ENCODE results near the gene CTDNEP1.

DNA sequence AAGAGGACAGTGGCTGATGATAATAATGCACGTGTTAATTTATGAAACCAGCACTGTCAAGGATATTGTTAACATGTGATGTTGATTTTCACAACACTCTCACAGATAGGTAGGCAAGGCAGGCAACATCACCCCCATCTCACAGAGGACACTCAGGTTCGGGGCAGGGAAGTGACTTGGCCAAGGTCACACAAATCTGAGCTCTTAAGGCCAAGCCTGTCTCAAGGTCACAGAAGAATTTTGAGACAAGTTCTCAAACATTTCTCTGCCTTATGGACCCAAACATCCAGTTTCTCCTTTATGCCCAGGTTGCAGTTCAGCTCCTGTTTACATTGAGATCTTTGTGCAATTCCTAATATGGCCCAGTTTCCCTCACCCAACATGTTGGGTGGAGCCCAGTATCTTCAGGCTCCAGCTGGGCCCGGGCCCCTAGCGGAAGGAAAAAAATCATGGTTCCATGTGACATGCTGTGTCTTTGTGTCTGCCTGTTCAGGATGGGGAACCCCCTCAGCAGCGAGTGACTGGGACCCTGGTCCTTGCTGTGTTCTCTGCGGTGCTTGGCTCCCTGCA, 31.3 kb upstream of the CTDNEP1 start:
- TF ChIP-seq, protein P1, sequence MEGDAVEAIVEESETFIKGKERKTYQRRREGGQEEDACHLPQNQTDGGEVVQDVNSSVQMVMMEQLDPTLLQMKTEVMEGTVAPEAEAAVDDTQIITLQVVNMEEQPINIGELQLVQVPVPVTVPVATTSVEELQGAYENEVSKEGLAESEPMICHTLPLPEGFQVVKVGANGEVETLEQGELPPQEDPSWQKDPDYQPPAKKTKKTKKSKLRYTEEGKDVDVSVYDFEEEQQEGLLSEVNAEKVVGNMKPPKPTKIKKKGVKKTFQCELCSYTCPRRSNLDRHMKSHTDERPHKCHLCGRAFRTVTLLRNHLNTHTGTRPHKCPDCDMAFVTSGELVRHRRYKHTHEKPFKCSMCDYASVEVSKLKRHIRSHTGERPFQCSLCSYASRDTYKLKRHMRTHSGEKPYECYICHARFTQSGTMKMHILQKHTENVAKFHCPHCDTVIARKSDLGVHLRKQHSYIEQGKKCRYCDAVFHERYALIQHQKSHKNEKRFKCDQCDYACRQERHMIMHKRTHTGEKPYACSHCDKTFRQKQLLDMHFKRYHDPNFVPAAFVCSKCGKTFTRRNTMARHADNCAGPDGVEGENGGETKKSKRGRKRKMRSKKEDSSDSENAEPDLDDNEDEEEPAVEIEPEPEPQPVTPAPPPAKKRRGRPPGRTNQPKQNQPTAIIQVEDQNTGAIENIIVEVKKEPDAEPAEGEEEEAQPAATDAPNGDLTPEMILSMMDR (IDR thresholded peaks at IDR 0.05; ENCODE audit: low read depth, low read length), result no peak
- TF ChIP-seq EZH2phosphoT487 (IDR thresholded peaks at IDR 0.05; ENCODE audit: low read depth), result no peak

Data from OCI-LY3 (cell line).